Dermis microvascular lymphatic vessel endothelial cell (primary cell): Measurements from ENCODE around the gene NBPF4. TPM values are rescaled to one million over a fixed set of nuclear protein-coding genes. Genes with fewer than 3 reads are reported as not detected.
"Not testable (repeated sequence)": the region's sequence is repeated elsewhere in the genome, so short reads cannot be mapped to it uniquely, and the experiment has no call there.

Source experiments
- DNase-seq, 2 donors: peaks; one replicate each; pipeline versions ENCODE4 v3.0.0 to v3.0.0-alpha.2; 2010; ENCODE audit warnings: low read depth in 2 of 2
- total RNA-seq: library from RNA; depleted of rRNA; stranded (reverse); fragments of >200 nt; gene quantifications from 2 replicates; pipeline ENCODE4 v1.2.1, GENCODE V29; 2014

The NBPF4 gene
- total RNA-seq, 1 donor from 2014 or later = not detected

DNA sequence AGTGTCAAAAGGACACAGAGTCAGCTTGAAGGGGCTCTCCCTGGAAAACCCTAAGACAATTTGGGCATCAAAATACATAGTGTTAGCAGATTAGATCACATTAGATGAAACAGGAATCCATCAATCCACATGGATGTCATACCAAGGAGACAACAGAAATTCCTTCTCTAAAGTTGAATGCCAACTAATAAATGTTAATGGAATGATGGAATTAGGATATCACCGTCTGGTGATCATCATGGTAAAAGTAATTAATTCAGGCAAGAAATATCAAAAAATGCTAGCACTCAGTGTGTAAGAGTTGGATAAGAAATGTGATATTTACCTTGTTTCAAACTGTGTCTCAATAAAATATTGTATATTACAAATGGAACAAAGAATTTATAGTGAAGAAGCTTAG is 32.9 kb downstream of the NBPF4 start:
- no peak for DNase-seq

DNA sequence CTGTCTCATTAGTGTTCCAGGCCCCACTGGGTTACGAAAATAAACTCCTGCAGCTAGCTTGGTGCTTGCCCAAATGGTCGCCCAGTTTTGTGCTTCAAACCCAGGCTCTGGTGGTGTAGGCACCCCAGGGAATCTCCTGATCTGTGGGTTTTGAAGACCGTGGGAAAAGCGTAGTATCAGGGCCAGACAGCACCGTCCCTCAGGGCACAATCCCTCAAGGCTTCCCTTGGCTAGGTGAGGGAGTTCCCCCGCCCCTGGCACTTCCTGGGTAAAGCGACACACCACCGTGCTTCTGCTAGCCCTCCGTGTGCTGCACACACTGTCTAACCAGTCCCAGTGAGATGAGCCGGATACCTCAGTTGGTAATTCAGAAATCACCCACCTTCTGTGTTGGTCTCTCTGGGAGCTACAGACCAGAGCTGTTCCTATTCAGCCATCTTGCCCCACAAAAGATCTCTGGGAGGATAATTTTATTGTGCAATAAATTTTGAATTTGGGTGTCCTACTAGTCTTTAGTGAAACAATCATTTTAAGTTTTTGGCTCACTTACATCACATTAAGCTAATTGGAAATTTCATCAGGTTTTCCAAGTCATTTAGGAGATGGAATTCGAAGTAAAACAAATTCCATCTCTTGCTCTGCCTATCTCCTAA is 34.3 kb downstream of the NBPF4 start:
- DNase-seq = no peak

DNA sequence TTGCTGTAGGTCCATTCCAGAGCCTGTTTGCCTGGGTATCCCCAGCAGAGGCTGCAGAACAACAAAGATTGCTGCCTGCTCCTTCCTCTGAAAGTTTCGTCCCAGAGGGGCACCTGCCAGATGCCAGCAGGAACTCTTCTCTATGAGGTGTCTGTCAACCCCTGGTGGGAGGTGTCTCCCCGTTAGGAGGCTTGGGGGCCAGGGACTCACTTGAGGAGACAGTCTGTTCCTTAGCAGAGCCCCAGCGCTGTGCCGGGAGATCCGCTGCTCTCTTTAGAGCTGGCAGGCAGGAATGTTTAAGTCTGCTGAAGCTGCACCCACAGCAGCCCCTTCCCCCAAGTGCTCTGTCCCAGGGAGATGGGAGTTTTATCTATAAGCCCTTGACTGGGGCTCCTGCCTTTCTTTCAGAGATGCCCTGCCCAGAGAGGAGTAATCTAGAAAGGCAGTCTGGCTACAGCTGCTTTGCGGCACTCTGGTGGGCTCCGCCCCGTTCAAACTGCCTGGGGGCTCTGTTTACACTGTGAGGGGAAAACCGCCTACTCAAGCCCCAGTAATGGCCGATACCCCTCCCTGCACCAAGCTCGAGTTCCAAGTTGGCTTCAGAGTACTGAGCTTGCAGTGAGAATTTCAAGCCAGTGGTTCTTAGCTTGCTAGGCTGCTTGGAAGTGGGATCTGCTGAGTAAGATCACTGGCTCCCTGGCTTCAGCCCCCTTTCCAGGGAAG is 35.0 kb downstream of the NBPF4 start:
- no peak for DNase-seq

DNA sequence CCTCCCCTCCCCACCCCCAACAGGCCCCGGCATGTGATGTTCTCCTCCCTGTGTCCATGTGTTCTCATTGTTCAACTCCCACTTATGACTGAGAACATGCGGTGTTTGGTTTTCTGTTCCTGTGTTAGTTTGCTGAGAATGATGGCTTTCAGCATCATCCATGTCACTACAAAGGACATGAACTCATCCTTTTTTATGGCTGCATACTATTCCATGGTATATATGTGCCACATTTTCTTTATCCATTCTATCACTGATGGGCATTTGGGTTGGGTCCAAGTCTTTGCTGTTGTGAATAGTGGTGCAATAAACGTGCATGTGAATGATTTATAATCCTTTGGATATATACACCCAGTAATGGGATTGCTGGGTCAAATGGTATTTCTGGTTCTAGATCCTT is 40.3 kb downstream of the NBPF4 start:
- DNase-seq = not testable (repeated sequence)

DNA sequence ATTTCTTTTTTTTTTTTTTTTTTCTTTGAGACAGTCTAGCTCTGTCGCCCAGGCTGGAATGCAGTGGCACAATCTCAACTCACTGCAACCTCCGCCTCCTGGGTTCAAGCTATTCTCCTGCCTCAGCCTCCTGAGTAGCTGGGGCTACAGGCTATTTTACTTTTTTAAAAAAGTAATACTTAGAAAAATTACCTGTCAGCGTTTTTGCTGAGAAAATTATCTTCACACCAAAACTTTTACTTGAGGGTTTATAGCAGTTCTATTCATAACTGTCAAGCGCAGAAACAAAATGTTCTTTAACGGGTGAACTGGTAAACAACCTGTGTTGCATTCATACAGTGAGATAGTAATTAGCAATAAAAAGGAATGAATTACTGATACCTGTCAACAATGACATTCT is 42.2 kb downstream of the NBPF4 start:
- no peak for DNase-seq

DNA sequence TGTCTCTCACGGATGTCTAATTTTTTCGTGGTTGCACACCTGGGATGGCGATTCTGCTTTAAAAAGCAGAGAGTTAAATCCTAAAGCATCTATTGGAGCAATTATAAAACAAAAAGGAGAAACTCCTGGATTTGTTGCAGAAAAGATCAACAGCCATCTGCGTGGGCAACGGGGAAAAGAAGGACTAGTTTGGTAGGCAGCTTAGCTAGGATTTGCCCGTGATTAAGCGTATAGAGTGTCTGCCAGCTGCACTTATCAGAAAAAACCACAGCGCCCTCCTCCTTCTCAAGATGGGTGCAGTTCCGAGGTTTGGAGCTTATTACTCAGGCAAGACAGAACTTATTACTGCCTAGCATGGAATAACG is 43.2 kb downstream of the NBPF4 start:
- DNase-seq = peak in 1 of 2 donors; percentile 65

DNA sequence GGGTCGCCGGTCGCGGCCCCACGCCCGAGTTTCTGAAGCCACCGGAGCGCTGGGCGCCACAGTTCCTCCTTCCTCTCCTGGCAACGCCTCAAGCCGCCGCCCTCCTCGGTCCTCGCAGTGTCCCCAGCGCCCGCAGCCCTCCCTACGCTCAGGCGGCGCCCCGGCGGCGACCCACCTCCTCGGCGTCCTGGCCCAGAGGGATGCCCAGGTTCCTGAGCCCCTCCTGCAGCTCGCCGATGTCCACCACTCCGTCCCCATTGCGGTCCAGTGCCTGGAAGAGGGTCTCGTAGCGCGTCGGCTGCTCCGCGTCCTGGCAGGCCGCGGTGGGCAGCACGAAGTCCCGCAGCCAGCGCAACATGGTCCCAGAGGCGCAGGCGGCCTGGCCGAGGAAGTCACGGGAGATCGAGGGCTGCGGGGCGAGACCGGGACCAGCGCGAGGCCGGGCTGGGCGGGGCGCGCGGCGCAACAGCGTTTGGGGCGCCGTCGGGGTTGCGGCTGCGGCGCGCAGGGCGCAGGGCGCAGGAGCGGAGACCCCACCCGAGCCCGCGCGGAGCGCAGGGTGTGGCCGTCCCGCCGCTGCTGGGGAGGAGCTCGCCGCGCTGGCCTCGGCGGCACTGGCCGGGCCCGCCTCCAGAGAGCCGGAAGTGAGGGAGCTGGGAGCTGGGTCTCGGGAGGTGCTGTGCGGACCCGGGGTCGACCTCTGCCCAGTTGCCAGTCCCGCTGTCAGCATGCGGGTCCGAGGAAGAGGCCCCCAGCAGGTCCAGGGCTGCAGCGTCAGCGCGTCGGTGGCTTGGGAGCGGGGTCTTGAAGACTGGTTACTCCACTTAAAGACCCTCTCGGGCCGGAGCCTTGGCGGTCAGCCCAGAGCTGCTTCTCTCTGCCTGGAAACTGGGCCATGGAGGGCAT is 43.8 kb downstream of the NBPF4 start, which contains the start of gene SLC25A24:
TSS of gene SLC25A24 (minus strand) at position 563 of the 906 bp plus-strand sequence. CDS start at position 358, 205 bp downstream.
- peak in 1 of 2 donors; percentile 72 for DNase-seq

DNA sequence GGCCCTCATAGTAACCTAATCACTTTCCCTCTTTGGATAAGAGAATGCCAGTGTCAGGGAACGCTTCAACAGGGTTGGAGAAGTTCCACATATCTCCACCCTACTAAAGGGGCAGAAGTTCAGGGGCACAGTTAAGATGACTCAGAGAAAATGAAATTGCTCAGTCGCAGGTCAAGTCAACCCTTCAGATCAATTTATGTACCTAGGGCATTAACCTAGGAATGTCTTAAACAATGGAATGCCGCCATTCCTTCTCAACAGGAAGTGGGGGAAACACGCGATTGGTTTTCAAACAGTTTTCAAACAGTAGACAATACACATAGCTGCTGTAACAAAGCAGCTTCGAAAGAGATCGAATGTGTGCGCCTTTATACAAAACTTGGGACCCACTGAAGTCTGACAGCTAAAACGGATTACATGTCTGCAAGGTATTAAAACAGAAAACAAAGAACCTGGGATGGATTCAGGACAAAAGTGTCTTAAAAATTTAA is 44.6 kb downstream of the NBPF4 start:
- DNase-seq = peak in 1 of 2 donors; percentile 58

DNA sequence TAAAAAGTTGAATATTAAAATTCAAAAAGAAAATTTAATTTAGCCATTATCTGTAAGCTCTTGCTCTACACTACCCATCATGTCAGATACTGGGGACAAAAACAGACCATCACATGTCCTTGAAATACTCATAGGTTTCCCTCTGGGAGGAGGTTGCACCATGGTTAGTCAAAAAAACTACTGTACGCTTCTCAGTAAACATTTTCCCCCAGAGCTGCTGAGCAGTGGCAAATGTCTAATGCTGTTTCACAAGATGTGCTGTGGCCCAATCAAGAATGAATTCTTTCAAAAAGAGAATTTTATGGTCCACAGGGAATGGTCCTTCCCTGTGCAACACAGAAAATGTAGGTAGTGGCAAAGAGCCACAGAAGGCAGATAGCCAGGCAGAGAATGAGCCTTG is 49.8 kb downstream of the NBPF4 start:
- no peak for DNase-seq

DNA sequence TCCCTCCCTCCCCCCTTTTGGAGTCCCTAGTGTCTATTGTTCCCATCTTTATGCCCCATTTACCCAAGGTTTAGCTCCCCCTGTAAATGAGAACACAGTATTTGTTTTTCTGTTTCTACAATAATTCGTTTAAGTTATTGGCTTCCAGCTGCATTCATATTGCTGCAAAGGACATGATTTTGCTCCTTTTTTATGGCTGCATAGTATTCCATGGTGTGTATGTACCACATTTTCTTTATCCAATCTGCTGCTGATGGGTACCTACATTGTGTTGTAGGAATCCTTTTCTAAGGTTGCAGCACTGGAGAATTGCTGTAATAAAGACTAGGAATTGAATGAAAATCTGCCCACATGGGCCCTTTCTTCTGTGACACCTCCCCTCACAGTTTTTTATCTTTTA is 50.5 kb downstream of the NBPF4 start:
- DNase-seq = no peak

DNA sequence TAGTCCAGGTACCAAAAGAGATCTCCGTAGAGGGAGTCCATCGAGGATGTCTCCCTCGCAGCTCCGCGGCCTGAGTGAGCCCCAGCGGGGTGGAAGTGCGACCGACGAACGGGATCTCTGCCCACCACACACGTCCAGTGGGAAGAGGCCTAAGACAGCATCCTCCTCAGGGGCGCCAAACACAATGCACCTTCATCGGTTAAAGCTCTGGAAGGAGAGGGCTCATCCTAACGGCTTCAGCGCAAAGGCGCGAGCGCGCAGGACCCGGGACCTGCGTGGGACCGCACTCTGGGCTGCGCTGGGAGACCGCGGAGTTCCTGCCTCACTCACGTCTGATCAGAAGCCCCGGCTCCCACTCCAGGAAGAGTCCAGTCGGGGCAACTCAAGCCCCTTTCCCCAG is 51.3 kb downstream of the NBPF4 start:
- DNase-seq = no peak

DNA sequence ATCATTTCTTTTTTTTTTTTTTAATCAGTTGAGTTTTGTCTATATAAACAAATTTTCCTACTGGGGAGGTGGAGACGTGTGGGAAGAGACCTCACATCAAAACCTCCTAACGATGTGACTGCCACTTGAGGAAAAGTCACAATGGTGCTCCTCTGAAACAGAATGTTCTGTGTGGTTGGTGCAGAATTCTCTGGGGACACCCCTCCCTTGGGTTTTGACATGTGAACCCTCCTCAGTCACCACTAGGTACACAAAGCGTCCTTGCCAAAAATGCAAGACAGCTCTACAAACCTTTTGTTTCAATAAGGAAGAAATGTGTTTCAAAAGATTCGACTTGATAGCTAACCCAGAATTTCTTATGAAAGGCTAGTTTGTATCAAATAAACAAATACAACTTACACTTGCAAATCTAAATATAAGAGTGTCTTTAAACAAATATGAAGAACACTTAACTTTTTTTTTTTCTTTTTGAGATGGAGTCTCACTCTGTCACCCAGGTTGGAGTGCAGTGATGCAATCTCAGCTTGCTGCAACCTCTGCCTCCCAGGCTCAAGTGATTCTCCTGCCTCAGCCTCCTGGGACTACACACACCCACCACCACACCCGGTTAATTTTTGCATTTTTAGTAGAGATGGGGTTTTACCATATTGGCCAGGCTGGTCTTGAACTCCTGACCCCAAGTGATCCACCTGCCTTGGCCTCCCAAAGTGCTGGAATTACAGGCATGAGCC is 53.0 kb downstream of the NBPF4 start:
- DNase-seq = no peak

DNA sequence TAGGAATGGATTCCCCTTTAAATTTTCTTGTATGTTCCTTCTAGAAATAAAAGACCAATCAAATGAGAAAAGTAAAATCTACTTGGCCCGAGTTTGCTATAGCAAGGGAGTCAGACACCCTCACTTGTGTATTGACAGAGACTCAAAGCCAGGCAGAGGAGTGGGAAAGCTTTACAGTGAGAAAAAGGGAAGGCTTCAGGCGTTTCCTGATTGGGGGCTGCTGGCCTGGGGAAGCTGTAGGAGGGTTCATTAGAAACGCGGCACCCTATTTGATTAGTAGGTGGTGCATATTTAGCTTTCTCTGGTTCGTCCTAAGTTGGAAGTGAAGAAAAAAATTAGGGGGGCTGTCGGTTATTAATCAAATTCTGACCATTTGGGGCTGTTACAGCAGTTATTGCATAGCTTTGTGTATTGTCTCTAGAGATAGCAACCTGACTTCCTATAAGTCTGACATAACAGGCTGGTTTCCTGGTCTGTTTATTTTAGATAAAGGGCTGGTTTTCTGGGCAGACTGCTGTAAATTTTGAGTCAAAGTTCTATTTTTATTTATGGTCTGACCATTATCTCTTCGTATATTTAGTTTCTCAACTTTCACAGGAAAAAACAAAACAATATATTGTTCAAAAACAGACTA is 53.8 kb downstream of the NBPF4 start:
- no peak for DNase-seq

DNA sequence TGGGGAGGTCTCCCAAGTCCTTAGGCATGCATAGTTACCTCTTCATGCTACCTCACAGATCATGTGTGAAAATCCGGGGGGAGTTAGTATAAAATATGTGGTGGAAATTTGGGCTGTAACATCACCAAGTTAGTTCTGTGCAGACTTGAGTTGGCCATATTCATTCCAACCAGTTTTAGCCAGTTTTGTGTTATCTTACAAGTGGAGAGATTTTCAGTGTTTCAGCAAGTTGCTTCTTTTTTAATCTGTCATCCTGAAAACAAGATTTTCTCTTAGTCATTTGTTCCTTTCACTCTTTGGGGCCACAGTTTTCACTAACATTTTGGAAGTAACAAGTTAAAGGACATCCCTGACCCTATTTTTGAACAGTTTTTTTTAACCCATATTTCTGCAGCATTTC is 55.1 kb downstream of the NBPF4 start:
- no peak for DNase-seq

DNA sequence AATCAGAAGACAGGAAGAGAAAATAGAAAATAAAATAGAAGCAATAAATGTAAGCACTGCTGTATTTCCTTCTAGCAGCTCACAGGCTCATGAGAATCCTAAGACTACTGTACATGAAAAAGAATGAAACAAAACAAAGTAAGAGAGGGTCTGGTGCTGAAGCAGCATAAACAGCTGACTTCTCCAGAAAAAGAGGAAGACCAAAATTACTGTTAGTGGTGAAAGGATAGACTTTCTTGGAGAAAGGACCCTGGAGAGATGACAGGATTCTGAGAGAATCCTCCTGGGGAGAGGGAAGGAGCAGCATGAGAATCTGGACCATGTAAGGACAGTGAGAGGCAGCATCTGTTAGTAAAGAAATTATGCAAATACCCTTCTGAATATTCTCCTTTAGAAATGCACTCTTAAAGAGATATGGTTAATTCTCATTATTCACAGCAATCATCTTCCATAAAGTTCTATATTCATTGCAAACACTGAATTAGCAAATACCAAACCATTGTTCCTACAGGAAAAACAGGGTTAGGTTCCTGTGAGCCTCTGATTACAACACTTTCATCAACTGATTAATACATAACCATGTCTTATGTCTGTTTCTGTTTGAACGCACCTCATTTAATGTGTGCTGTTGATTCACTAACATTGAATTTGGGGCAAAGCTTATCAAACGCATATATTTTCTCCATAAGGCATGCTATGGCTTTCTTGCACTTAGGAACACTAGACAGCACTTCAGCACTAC is 60.7 kb downstream of the NBPF4 start:
- no peak for DNase-seq

DNA sequence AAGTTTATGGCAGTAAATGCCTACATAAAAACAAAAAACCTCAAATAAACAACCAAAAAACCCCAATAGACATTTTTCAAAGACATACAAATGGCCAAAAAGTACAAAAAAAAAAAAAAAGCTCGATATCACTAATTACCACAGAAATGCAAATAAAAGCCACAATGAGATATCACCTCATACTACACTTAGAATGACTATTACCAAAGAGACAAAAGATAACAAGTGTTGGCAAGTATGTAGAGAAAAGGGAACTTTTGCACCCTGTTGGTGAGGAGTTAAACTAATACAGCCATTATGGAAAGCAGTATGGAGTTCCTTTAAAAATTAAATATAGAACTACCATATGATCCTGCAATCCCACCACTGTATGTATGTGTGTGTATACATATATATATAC is 64.9 kb downstream of the NBPF4 start:
- no peak for DNase-seq
